Mesothelial cell of epicardium (in vitro differentiated cells): ENCODE results near the gene GLOD5. TPM values are rescaled to one million over a fixed set of nuclear protein-coding genes. Genes with fewer than 3 reads are reported as not detected.

ENCODE experiments used
- DNase-seq, 2 experiments: peaks; one replicate each; pipeline ENCODE4 v3.0.0; 2021; ENCODE audit warnings: low spot score in 2 of 2; ENCODE audit not compliant: unreplicated experiment in 2 of 2
- H3K27ac Mint-ChIP-seq: 2 replicates; pipeline ENCODE4 v1.8.0; 2021; ENCODE audit warnings: mixed read lengths
- H3K27me3 Mint-ChIP-seq: 2 replicates; pipeline ENCODE4 v1.8.0; 2021; ENCODE audit warnings: low read depth, mixed read lengths
- H3K36me3 Mint-ChIP-seq: 2 replicates; pipeline ENCODE4 v1.8.0; 2021; ENCODE audit warnings: mixed read lengths
- H3K4me1 Mint-ChIP-seq: 2 replicates; pipeline ENCODE4 v1.8.0; 2021; ENCODE audit warnings: mixed read lengths
- H3K4me3 Mint-ChIP-seq: 2 replicates; pipeline ENCODE4 v1.8.0; 2021; ENCODE audit warnings: mild to moderate bottlenecking, moderate library complexity, mixed read lengths
- H3K9me3 Mint-ChIP-seq: 2 replicates; pipeline ENCODE4 v1.8.0; 2021; ENCODE audit warnings: mixed read lengths
- total RNA-seq: library from RNA; stranded (reverse); gene quantifications from 3 replicates; pipeline ENCODE4 v1.2.1, GENCODE V29; 2021
- TF ChIP-seq, protein P1 (sequence below): fragments of 200-600 bp; sonication (generic); IDR thresholded peaks from one replicate; pipeline ENCODE4 v1.5.0; 2021; ENCODE audit warnings: antibody characterized with exemption; ENCODE audit not compliant: unreplicated experiment

Gene GLOD5
- total RNA-seq, 1 donor from 2014 or later = not detected

DNA sequence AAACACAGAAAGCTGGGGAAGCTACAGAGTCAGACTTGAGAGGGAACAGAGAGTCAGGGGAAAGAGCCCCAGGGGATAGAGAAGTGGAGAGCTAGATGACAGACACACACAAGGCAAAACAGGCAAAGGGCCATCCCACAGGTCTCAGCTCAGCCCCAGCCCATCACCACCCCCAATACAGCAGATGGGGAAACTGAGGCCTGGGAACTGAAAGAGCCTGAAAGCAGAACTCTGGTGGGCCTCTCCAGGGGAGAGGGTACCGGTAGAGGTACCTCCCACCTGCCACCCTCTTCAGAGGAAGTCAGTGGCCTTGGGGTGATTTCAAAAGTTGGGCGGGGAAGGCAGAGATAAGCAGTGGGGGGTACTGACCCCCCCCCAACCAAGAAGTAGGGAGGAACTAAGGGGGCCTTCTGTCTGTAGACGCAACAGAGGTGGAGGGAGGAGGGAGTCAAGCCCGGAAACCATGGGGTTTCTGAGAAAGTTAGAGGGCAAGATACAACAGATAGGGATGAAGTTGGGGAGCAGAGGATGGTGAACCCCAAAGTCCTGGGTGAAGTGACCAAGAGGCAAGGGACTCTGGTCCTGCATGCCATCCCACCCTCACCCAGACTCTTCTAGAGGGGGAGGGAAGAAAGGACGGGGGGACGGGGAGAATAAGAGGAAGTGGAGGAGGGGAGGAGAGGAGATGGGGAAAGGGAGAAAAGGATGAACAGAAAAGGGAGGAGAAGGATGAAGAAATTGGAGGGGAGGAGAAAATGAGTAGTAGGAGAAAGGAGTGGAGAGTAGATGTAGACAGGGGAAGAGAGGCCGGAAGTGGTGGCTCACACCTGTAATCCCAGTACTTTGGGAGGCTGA is 28.0 kb downstream of the GLOD5 start:
- H3K36me3 Mint-ChIP-seq = no peaks in the 10 kb centered on the region
- no peak overlapping the region for H3K4me3 Mint-ChIP-seq
- no peak for DNase-seq
- H3K27me3 Mint-ChIP-seq = peaks cover 11% of the 10 kb centered on the region
- TF ChIP-seq, protein P1, sequence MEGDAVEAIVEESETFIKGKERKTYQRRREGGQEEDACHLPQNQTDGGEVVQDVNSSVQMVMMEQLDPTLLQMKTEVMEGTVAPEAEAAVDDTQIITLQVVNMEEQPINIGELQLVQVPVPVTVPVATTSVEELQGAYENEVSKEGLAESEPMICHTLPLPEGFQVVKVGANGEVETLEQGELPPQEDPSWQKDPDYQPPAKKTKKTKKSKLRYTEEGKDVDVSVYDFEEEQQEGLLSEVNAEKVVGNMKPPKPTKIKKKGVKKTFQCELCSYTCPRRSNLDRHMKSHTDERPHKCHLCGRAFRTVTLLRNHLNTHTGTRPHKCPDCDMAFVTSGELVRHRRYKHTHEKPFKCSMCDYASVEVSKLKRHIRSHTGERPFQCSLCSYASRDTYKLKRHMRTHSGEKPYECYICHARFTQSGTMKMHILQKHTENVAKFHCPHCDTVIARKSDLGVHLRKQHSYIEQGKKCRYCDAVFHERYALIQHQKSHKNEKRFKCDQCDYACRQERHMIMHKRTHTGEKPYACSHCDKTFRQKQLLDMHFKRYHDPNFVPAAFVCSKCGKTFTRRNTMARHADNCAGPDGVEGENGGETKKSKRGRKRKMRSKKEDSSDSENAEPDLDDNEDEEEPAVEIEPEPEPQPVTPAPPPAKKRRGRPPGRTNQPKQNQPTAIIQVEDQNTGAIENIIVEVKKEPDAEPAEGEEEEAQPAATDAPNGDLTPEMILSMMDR = no peak
- H3K4me1 Mint-ChIP-seq = no peaks in the 10 kb centered on the region
- peaks cover 9% of the 10 kb centered on the region for H3K9me3 Mint-ChIP-seq
- H3K27ac Mint-ChIP-seq = no peak overlapping the region

DNA sequence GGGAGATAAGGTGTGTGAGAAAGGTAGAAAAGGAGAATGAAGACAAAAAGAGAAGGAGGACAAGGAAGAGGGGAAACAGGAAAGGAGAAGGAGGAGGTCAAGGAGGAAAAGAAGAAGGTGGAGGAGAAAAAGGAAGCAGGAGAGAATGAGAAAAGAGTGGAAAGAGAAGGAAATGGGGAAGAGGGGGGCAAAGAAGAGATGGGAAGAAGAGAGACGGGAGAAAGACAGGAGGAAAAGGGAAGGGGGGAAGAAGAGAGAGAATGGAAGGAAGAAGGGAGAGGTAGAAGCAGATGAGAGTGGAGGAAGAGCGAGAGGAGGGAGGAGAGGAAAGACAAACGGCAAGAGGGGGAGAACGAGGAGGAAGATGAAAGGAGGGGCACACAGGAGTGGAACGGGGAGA is 28.9 kb downstream of the GLOD5 start:
- Mint-ChIP-seq H3K27ac (no peak overlapping the region), H3K27me3 (peaks cover 11% of the 10 kb centered on the region), H3K9me3 (peaks cover 5% of the 10 kb centered on the region), H3K4me1 (peaks cover 3% of the 10 kb centered on the region), H3K4me3 (no peak overlapping the region), H3K36me3 (no peaks in the 10 kb centered on the region)
- DNase-seq = no peak
- TF ChIP-seq, protein P1 = no peak

DNA sequence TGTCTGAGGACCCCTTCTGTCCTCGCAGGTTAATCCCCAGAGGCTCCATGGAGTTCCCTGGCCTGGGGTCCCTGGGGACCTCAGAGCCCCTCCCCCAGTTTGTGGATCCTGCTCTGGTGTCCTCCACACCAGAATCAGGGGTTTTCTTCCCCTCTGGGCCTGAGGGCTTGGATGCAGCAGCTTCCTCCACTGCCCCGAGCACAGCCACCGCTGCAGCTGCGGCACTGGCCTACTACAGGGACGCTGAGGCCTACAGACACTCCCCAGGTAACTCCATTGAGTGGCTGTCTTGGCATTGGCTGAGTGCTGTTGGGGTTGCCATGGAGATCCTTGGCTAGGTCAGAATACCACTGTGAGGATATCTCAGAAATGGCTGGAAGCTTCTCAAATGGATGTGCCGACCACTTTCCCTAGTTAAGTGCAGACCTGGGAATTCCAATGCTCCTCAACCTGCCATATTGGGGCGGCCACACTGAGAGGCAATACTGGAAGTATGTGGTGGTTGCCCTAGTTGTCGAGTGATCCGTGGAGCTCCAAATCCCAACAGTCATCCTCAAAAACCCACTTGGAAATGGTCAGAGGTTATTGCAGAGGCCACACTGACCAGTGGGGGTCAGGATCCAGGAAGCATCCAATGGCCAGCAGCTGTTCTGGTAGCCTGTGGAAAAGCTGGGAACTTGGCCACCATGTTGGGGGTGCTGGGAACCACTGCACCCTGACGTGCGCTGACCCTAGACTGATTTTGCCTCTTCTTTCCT is 29.7 kb downstream of the GLOD5 start:
- H3K27ac Mint-ChIP-seq = no peak overlapping the region
- H3K4me1 Mint-ChIP-seq = peaks cover 3% of the 10 kb centered on the region
- H3K9me3 Mint-ChIP-seq = peaks cover 4% of the 10 kb centered on the region
- H3K36me3 Mint-ChIP-seq = no peaks in the 10 kb centered on the region
- H3K4me3 Mint-ChIP-seq = no peak overlapping the region
- DNase-seq = no peak
- TF ChIP-seq, protein P1 = no peak
- H3K27me3 Mint-ChIP-seq = peaks cover 10% of the 10 kb centered on the region

DNA sequence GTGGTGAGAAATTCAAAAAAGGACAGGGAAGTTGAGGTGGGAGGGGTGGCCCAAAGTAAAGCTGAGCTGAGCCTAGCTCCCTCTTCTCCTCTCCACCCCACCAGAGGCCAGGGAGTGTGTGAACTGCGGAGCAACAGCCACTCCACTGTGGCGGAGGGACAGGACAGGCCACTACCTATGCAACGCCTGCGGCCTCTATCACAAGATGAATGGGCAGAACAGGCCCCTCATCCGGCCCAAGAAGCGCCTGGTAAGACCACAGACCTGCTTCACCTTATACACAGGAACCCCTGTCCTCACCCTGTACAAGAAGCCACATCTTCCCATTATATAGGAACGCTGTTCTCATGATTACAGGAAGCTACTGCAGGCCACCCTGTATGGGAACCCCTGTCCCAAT is 30.7 kb downstream of the GLOD5 start:
- TF ChIP-seq, protein P1 = no peak
- Mint-ChIP-seq H3K36me3 (no peaks in the 10 kb centered on the region), H3K9me3 (peaks cover 4% of the 10 kb centered on the region), H3K4me3 (no peak overlapping the region), H3K27me3 (peaks cover 6% of the 10 kb centered on the region), H3K4me1 (peaks cover 3% of the 10 kb centered on the region), H3K27ac (no peak overlapping the region)
- no peak for DNase-seq

DNA sequence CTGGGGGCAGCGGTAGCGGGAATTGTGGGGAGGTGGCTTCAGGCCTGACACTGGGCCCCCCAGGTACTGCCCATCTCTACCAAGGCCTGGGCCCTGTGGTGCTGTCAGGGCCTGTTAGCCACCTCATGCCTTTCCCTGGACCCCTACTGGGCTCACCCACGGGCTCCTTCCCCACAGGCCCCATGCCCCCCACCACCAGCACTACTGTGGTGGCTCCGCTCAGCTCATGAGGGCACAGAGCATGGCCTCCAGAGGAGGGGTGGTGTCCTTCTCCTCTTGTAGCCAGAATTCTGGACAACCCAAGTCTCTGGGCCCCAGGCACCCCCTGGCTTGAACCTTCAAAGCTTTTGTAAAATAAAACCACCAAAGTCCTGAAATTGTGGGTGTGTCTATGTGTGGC is 32.4 kb downstream of the GLOD5 start:
- no peaks in the 10 kb centered on the region for H3K27me3 Mint-ChIP-seq
- H3K27ac Mint-ChIP-seq = no peak overlapping the region
- H3K4me3 Mint-ChIP-seq = no peak overlapping the region
- no peaks in the 10 kb centered on the region for H3K36me3 Mint-ChIP-seq
- TF ChIP-seq, protein P1 = no peak
- no peak for DNase-seq
- peaks cover 3% of the 10 kb centered on the region for H3K4me1 Mint-ChIP-seq
- H3K9me3 Mint-ChIP-seq = peaks cover 13% of the 10 kb centered on the region
